Vagina (tissue), 2 donors: ENCODE data around the gene ABCG4. TPM values are rescaled to one million over a fixed set of nuclear protein-coding genes. Genes with fewer than 3 reads are reported as not detected.
"Not testable (repeated sequence)": the region's sequence is repeated elsewhere in the genome, so short reads cannot be mapped to it uniquely, and the experiment has no call there.

Experiments
- DNase-seq, 2 donors: peaks; one replicate each; pipeline ENCODE4 v3.0.0-alpha.2; 2017; ENCODE audit errors: extremely low spot score in 2 of 2
- H3K27ac ChIP-seq: fragments of 200-600 bp; sonication (generic); one replicate; pipeline ENCODE4 v1.5.1; 2019
- H3K27me3 ChIP-seq: fragments of 200-600 bp; sonication (generic); one replicate; pipeline ENCODE4 v1.5.1; 2019
- H3K36me3 ChIP-seq, 2 donors: fragments of 200-600 bp; sonication (generic); one replicate each; pipeline ENCODE4 v1.5.1; 2017 to 2019
- H3K4me1 ChIP-seq: fragments of 200-600 bp; sonication (generic); one replicate; pipeline ENCODE4 v1.5.1; 2019
- H3K4me3 ChIP-seq, 2 donors: fragments of 200-600 bp; sonication (generic); 1 replicate in 1 of 2; 2 replicates in 1 of 2; pipeline ENCODE4 v1.5.1; 2016 to 2019
- H3K9me3 ChIP-seq: fragments of 200-600 bp; sonication (generic); one replicate; pipeline ENCODE4 v1.5.1; 2019
- POLR2A ChIP-seq, 2 donors: fragments of 450-650 bp; IDR thresholded peaks; one replicate each; pipeline ENCODE4 v1.6.1; 2017; ENCODE audit warnings: antibody characterized with exemption in 2 of 2, mild to moderate bottlenecking in 2 of 2, moderate library complexity in 2 of 2
- POLR2AphosphoS5 ChIP-seq, 2 donors: sonication (generic); formaldehyde crosslinking; IDR thresholded peaks; one replicate each; pipeline ENCODE4 v1.9.0; 2017; ENCODE audit warnings: antibody characterized with exemption in 2 of 2, mild to moderate bottlenecking in 2 of 2, low read depth in 1 of 2; ENCODE audit not compliant: insufficient read depth in 1 of 2
- intact Hi-C: fragments of 100-400 bp; cut with DNase I; formaldehyde crosslinking; loops from one replicate; pipeline ENCODE4 v1.15.1; 2023
- total RNA-seq: library from RNA; depleted of rRNA; stranded (reverse); fragments of >200 nt; gene quantifications from one replicate; pipeline ENCODE4 v1.2.3, GENCODE V29; 2016
- TF ChIP-seq, protein P1 (sequence below), 3 experiments: fragments of 450-650 bp in 2 of 3; fragments of 200-600 bp in 1 of 3; sonication (generic) in 1 of 3; IDR thresholded peaks; one replicate each; pipeline ENCODE4 v1.5.1; 2017 to 2019; ENCODE audit warnings: antibody characterized with exemption in 3 of 3, mild to moderate bottlenecking in 2 of 3, moderate library complexity in 2 of 3

ABCG4 gene
- total RNA-seq, 1 donor from 2014 or later, result 3.2 TPM

DNA sequence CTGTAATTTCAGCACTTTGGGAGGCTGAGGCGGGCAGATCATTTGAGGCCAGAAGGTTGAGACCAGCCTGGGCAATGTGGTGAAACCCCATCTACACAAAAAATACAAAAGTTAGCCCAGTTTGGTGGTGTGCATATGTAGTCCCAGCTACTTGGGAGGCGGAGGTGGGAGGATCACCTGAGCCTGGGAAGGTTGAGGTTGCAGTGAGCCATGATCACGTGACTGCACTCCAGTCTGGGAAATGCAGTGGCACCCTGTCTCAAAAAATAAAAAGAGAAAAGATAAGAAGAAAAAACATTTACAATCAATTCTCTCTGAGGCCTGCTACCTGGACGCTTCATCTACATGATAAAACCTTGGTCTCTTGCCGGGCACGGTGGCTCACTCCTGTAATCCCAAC lies 50.1 kb downstream of the ABCG4 start:
- Histone ChIP-seq H3K4me3 (no peak overlapping the region), H3K4me1 (no peaks in the 10 kb centered on the region), H3K27me3 (no peaks in the 10 kb centered on the region), H3K27ac (no peak overlapping the region), H3K9me3 (no peaks in the 10 kb centered on the region), H3K36me3 (no peaks in the 10 kb centered on the region)
- intact Hi-C loops, result no loop called here
- no peak for DNase-seq
- TF ChIP-seq, protein P1, sequence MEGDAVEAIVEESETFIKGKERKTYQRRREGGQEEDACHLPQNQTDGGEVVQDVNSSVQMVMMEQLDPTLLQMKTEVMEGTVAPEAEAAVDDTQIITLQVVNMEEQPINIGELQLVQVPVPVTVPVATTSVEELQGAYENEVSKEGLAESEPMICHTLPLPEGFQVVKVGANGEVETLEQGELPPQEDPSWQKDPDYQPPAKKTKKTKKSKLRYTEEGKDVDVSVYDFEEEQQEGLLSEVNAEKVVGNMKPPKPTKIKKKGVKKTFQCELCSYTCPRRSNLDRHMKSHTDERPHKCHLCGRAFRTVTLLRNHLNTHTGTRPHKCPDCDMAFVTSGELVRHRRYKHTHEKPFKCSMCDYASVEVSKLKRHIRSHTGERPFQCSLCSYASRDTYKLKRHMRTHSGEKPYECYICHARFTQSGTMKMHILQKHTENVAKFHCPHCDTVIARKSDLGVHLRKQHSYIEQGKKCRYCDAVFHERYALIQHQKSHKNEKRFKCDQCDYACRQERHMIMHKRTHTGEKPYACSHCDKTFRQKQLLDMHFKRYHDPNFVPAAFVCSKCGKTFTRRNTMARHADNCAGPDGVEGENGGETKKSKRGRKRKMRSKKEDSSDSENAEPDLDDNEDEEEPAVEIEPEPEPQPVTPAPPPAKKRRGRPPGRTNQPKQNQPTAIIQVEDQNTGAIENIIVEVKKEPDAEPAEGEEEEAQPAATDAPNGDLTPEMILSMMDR (IDR thresholded peaks at IDR 0.05), result no peak
- TF ChIP-seq POLR2AphosphoS5 (IDR thresholded peaks at IDR 0.05; ENCODE audit: insufficient read depth in 1 of 2, low read depth in 1 of 2) (no peak), POLR2A (IDR thresholded peaks at IDR 0.05) (no peak)

DNA sequence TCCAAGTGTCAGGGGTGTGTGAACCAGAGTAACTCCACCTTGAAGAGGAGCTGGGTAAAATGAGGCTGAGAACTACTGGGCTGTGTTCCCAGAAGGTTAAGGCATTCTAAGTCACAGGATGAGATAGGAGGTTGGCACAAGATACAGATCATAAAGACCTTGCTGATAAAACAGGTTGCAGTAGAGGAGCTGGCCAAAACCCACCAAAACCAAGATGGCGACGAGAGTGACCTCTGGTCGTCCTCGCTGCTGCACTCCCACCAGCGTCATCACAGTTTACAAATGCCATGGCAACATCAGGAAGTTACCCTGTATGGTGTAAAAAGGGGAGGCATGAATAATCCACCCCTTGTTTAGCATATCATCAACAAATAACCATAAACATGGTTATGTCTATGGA lies 52.4 kb downstream of the ABCG4 start:
- H3K4me3 ChIP-seq, DNase-seq: not testable (repeated sequence)
- intact Hi-C loops, result loop anchor here (10.0 kb wide), 1 partner anchor 106 kb away; a partner anchor contains a TSS

DNA sequence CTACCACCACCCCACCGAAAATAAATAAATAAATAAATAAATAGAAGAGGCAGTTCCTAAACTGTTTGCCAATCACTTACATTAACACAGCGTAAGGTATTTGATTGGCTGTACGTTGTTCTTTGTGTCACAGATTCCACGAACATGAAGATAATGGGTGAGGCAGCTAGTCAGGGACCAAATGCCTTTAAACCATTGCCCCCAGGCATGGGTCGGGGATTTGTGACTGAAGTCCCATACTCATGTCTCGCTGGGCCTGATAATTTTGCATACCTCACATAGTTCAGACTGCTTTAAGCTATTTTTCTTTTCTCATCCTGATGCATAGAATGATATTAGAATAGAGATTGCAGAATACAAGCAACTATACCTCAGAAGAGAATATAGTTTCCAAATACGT lies 53.7 kb downstream of the ABCG4 start:
- no peak overlapping the region for H3K27ac ChIP-seq
- no peaks in the 10 kb centered on the region for H3K36me3 ChIP-seq
- no peak overlapping the region for H3K4me3 ChIP-seq
- intact Hi-C loops, result loop anchor here (10.0 kb wide), 1 partner anchor 108 kb away; a partner anchor contains a TSS
- peaks cover 15% of the 10 kb centered on the region for H3K4me1 ChIP-seq
- no peak for DNase-seq
- no peaks in the 10 kb centered on the region for H3K9me3 ChIP-seq
- H3K27me3 ChIP-seq, result no peaks in the 10 kb centered on the region
- TF ChIP-seq POLR2AphosphoS5 (IDR thresholded peaks at IDR 0.05; ENCODE audit: insufficient read depth in 1 of 2, low read depth in 1 of 2) (no peak), POLR2A (IDR thresholded peaks at IDR 0.05) (no peak)
- TF ChIP-seq, protein P1 (IDR thresholded peaks at IDR 0.05), result no peak

More for the DNA sequence above, 52.4 kb downstream of the ABCG4 start:
- H3K4me1 ChIP-seq, H3K9me3 ChIP-seq, H3K36me3 ChIP-seq, H3K27me3 ChIP-seq, H3K27ac ChIP-seq: not testable (repeated sequence)

DNA sequence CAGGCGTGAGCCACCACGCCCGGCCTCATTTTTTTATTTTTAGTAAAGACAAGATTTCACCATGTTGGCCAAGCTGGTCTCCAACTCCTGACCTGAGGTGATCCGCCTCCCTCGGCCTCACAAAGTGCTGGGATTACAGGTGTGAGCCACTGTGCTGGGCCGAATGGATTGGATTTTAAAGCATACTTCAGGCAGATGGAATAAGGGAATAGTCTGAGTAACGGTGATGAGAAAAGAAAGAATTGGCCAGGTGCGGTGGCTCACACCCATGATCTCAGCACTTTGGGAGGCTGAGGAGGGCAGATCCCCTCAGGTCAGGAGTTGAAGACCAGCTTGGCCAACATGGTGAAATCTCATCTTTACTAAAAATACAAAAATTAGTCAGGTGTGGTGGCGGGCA lies 55.2 kb downstream of the ABCG4 start:
- intact Hi-C loops, result loop anchor here (10.0 kb wide), 1 partner anchor 109 kb away; a partner anchor contains a TSS
- H3K27me3 ChIP-seq, result no peaks in the 10 kb centered on the region
- TF ChIP-seq, protein P1 (IDR thresholded peaks at IDR 0.05), result no peak
- H3K36me3 ChIP-seq, result no peaks in the 10 kb centered on the region
- H3K27ac ChIP-seq, result no peak overlapping the region
- H3K4me3 ChIP-seq, result no peak overlapping the region
- DNase-seq, result no peak
- H3K9me3 ChIP-seq, result no peaks in the 10 kb centered on the region
- peaks cover 23% of the 10 kb centered on the region for H3K4me1 ChIP-seq

DNA sequence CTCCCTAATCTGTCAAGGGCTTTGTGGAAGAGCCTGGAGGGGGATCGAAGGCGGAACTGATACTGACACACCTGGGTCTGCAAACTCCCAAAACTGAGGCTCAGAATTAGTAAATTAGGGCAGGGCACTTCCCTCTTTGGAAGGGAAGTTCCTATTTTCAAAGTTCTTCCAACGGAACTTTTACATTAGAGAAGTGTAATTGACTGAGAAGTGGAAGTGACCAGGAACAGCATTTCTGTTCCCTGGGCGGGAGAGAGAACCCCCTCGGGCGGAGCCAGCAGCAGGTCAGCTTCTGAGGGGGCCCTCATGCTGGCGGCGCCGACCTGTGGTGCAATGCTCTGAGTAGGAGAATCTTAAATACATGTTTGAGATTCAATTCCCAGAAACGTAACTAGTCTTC lies 56.2 kb downstream of the ABCG4 start:
- Histone ChIP-seq H3K9me3 (no peaks in the 10 kb centered on the region), H3K27me3 (no peaks in the 10 kb centered on the region), H3K4me1 (peaks cover 23% of the 10 kb centered on the region), H3K36me3 (no peaks in the 10 kb centered on the region), H3K4me3 (peak overlapping the region in 1 of 2 donors; percentile 99), H3K27ac (peak overlapping the region; percentile 95)
- TF ChIP-seq POLR2AphosphoS5 (IDR thresholded peaks at IDR 0.05; ENCODE audit: insufficient read depth in 1 of 2, low read depth in 1 of 2), result no peak
- TF ChIP-seq, protein P1 (IDR thresholded peaks at IDR 0.05), result no peak
- TF ChIP-seq POLR2A (IDR thresholded peaks at IDR 0.05), result no peak
- DNase-seq, result no peak
- intact Hi-C loops, result loop anchor here (5.0 to 10.0 kb wide), 2 partner anchors 110 to 112 kb away; partner anchors contain the start of gene MCAM
